K562 (cell line): ENCODE results near the gene CD2. TPM values are rescaled to one million over a fixed set of nuclear protein-coding genes. Genes with fewer than 3 reads are reported as not detected.

ENCODE experiments used
- CBX3 ChIP-seq, 2 experiments: IDR thresholded peaks; 1 replicate in 1 of 2; 2 replicates in 1 of 2; pipeline ENCODE4 v1.6.1; 2012; ENCODE audit warnings: inconsistent platforms in 2 of 2, low read length in 2 of 2, borderline replicate concordance in 1 of 2, control low read depth in 1 of 2
- ETV5 ChIP-seq: sonication (generic); formaldehyde crosslinking; IDR thresholded peaks from 2 replicates; pipeline ENCODE4 v1.4.0; 2020; ENCODE audit warnings: low read depth, mild to moderate bottlenecking, missing genetic modification reagents
- FOXJ2 ChIP-seq: fragments of 200-800 bp; sonication (Bioruptor generic); IDR thresholded peaks from 2 replicates; pipeline ENCODE4 v1.6.1; 2016; ENCODE audit warnings: missing genetic modification characterization, missing compliant biosample characterization
- ILK ChIP-seq: fragments of 450-650 bp; IDR thresholded peaks from 2 replicates; pipeline ENCODE4 v1.6.1; 2016; ENCODE audit warnings: missing genetic modification characterization, low read depth, mild to moderate bottlenecking, missing compliant biosample characterization, moderate library complexity, borderline replicate concordance
- KAT7 ChIP-seq: sonication (generic); formaldehyde crosslinking; IDR thresholded peaks from 2 replicates; pipeline ENCODE4 v1.8.0; 2022; ENCODE audit warnings: missing genetic modification reagents, mild to moderate bottlenecking, borderline replicate concordance
- RERE ChIP-seq: sonication (generic); formaldehyde crosslinking; IDR thresholded peaks from 2 replicates; pipeline ENCODE4 v1.8.0; 2023; ENCODE audit warnings: missing genetic modification reagents, mild to moderate bottlenecking, borderline replicate concordance
- THAP7 ChIP-seq: fragments of 250-450 bp; sonication (Bioruptor Pico); IDR thresholded peaks from 2 replicates; pipeline ENCODE4 v1.5.0; 2021
- UBTF ChIP-seq, 2 experiments: IDR thresholded peaks; 2 replicates each; pipeline ENCODE4 v1.6.1; 2012; ENCODE audit warnings: improper control_type of control experiment in 2 of 2, low read depth in 2 of 2, low read length in 2 of 2, borderline replicate concordance in 1 of 2
- ZNF696 ChIP-seq: fragments of 250-450 bp; sonication (Bioruptor Pico); conservative IDR thresholded peaks from 2 replicates; pipeline ENCODE4 v1.4.0; 2020; ENCODE audit warnings: mild to moderate bottlenecking, moderate library complexity
- polyA plus RNA-seq, 8 experiments: library from polyadenylated mRNA; depleted of rRNA in 4 of 8; stranded (reverse) in 5 of 8; unstranded in 3 of 8; fragments of >200 nt; fragmentation: Nextera tagmentation in 2 of 8; fragmentation: Illumina TruSeq in 1 of 8; extraction: Ambion mirVana in 2 of 8; extraction: Trizol in 1 of 8; gene quantifications; 2 replicates each; pipeline versions ENCODE4 v1.2.1 to v1.2.3, GENCODE V29; 2011 to 2014; ENCODE audit warnings: inconsistent platforms in 1 of 8, missing spikeins in 1 of 8
- total RNA-seq, 7 experiments: library from RNA; depleted of rRNA in 6 of 7; stranded (reverse); fragments of >200 nt in 6 of 7; fragmentation: Illumina TruSeq in 2 of 7; extraction: Trizol in 2 of 7; gene quantifications; 2 replicates each; pipeline versions ENCODE4 v1.2.1 to v1.2.3, GENCODE V29; 2011 to 2021; ENCODE audit warnings: low replicate concordance in 1 of 7
- TF ChIP-seq, protein P1 (sequence below): fragments of 250-450 bp; sonication (Bioruptor Pico); IDR thresholded peaks from 2 replicates; pipeline ENCODE4 v1.4.0; 2020; ENCODE audit warnings: mild to moderate bottlenecking, moderate library complexity
- TF ChIP-seq, protein P2 (sequence below): fragments of 450-650 bp; IDR thresholded peaks from 2 replicates; pipeline ENCODE4 v1.6.1; 2016

CD2 gene
- total and polyA plus RNA-seq, 9 of the 15 experiments (the other 6 are each of a cell fraction or from before 2014, with no cell fraction given) = 0.07 to 0.16 TPM; not detected in 7

- no peak for TF ChIP-seq RERE (CRISPR knock-in tag)
- TF ChIP-seq FOXJ2 = no peak
- TF ChIP-seq UBTF (IDR thresholded peaks at IDR 0.05; ENCODE audit: borderline replicate concordance in 1 of 2, low read depth in 2 of 2, low read length in 2 of 2) = no peak
- TF ChIP-seq ZNF696 = no peak
- no peak for TF ChIP-seq THAP7 (CRISPR knock-in tag)
- no peak for TF ChIP-seq ILK (tag)
- TF ChIP-seq, protein P1, sequence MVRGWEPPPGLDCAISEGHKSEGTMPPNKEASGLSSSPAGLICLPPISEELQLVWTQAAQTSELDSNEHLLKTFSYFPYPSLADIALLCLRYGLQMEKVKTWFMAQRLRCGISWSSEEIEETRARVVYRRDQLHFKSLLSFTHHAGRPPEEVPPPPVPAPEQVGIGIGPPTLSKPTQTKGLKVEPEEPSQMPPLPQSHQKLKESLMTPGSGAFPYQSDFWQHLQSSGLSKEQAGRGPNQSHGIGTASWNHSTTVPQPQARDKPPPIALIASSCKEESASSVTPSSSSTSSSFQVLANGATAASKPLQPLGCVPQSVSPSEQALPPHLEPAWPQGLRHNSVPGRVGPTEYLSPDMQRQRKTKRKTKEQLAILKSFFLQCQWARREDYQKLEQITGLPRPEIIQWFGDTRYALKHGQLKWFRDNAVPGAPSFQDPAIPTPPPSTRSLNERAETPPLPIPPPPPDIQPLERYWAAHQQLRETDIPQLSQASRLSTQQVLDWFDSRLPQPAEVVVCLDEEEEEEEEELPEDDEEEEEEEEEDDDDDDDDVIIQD = no peak
- TF ChIP-seq, protein P2, sequence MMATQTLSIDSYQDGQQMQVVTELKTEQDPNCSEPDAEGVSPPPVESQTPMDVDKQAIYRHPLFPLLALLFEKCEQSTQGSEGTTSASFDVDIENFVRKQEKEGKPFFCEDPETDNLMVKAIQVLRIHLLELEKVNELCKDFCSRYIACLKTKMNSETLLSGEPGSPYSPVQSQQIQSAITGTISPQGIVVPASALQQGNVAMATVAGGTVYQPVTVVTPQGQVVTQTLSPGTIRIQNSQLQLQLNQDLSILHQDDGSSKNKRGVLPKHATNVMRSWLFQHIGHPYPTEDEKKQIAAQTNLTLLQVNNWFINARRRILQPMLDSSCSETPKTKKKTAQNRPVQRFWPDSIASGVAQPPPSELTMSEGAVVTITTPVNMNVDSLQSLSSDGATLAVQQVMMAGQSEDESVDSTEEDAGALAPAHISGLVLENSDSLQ = no peak
- TF ChIP-seq ETV5 (CRISPR knock-in tag) = 0 out of 2 replicates have a peak, but pooled peaks have one; percentile 23
- TF ChIP-seq KAT7 (CRISPR knock-in tag) = no peak
- peak in 1 of 2 experiments; percentile 71; a peak in 1 of 3 replicates for TF ChIP-seq CBX3 (IDR thresholded peaks at IDR 0.05; ENCODE audit: borderline replicate concordance in 1 of 2, low read length in 2 of 2)
Observed at GRCh38 chr1:116817582-116818064, 63.4 kb downstream of the CD2 start (continued).
